HepG2 (cell line): ENCODE measurements around the gene PFN4. TPM values are rescaled to one million over a fixed set of nuclear protein-coding genes. Genes with fewer than 3 reads are reported as not detected.

Experiments
- AKAP8 ChIP-seq: sonication (generic); formaldehyde crosslinking; IDR thresholded peaks from 2 replicates; pipeline ENCODE4 v1.5.1; 2020; ENCODE audit warnings: mild to moderate bottlenecking, missing genetic modification reagents
- DPF2 ChIP-seq: sonication (generic); formaldehyde crosslinking; IDR thresholded peaks from 2 replicates; pipeline ENCODE4 v1.4.0; 2020; ENCODE audit warnings: mild to moderate bottlenecking, low read depth, missing genetic modification reagents, borderline replicate concordance
- FOXC1 ChIP-seq: sonication (generic); formaldehyde crosslinking; IDR thresholded peaks from 2 replicates; pipeline ENCODE4 v1.8.0; 2022; ENCODE audit warnings: mild to moderate bottlenecking, missing genetic modification reagents, borderline replicate concordance
- HMGXB4 ChIP-seq, 2 experiments: sonication (generic) in 1 of 2; formaldehyde crosslinking in 1 of 2; IDR thresholded peaks; 2 replicates each; pipeline versions ENCODE4 v1.4.0 to v1.6.1; 2018 to 2020; ENCODE audit warnings: missing genetic modification reagents in 2 of 2, borderline replicate concordance in 1 of 2, low read depth in 1 of 2, mild to moderate bottlenecking in 1 of 2, missing biosample characterization in 1 of 2
- HNF1A ChIP-seq, 2 experiments: sonication (generic) in 1 of 2; formaldehyde crosslinking in 1 of 2; IDR thresholded peaks; 2 replicates each; pipeline versions ENCODE4 v1.4.0 to v1.6.1; 2016 to 2020; ENCODE audit warnings: borderline replicate concordance in 1 of 2, low read depth in 1 of 2, mild to moderate bottlenecking in 1 of 2, missing genetic modification reagents in 1 of 2
- HOXD1 ChIP-seq: sonication (generic); formaldehyde crosslinking; IDR thresholded peaks from 2 replicates; pipeline ENCODE4 v1.5.0; 2020; ENCODE audit warnings: missing genetic modification reagents
- MTF2 ChIP-seq: sonication (generic); formaldehyde crosslinking; IDR thresholded peaks from 2 replicates; pipeline ENCODE4 v1.5.0; 2020; ENCODE audit warnings: missing genetic modification reagents, borderline replicate concordance
- SP2 ChIP-seq: sonication (generic); formaldehyde crosslinking; IDR thresholded peaks from 2 replicates; pipeline ENCODE4 v1.5.1; 2020; ENCODE audit warnings: mild to moderate bottlenecking, missing genetic modification reagents
- ZGPAT ChIP-seq: IDR thresholded peaks from 2 replicates; pipeline ENCODE4 v1.6.1; 2016; ENCODE audit warnings: mild to moderate bottlenecking
- ZHX1 ChIP-seq: sonication (generic); formaldehyde crosslinking; IDR thresholded peaks from 2 replicates; pipeline ENCODE4 v1.8.1; 2022; ENCODE audit warnings: low read depth, mild to moderate bottlenecking, missing genetic modification reagents
- ZNF253 ChIP-seq: sonication (generic); formaldehyde crosslinking; IDR thresholded peaks from 2 replicates; pipeline ENCODE4 v1.8.0; 2022; ENCODE audit warnings: mild to moderate bottlenecking, missing genetic modification reagents, borderline replicate concordance
- ZNF547 ChIP-seq: sonication (generic); formaldehyde crosslinking; IDR thresholded peaks from 2 replicates; pipeline ENCODE4 v1.5.1; 2020; ENCODE audit warnings: mild to moderate bottlenecking, missing genetic modification reagents
- ZNF570 ChIP-seq: sonication (generic); formaldehyde crosslinking; IDR thresholded peaks from 2 replicates; pipeline ENCODE4 v1.4.0; 2020; ENCODE audit warnings: mild to moderate bottlenecking, missing genetic modification reagents, borderline replicate concordance
- polyA plus RNA-seq, 8 experiments: library from polyadenylated mRNA; depleted of rRNA in 3 of 8; stranded (reverse) in 7 of 8; unstranded in 1 of 8; fragments of >200 nt; fragmentation: Illumina TruSeq in 4 of 8; extraction: Trizol in 4 of 8; gene quantifications; 2 replicates each; pipeline versions ENCODE4 v1.2.1 to v1.2.3, GENCODE V29; 2011 to 2016; ENCODE audit warnings: low read depth in 4 of 8, missing spikeins in 1 of 8, mixed read lengths in 1 of 8; ENCODE audit not compliant: insufficient read depth in 1 of 8
- total RNA-seq, 5 experiments: library from RNA; depleted of rRNA; stranded (reverse); fragments of >200 nt; fragmentation: Illumina TruSeq; extraction: Trizol; gene quantifications; 2 replicates each; pipeline ENCODE4 v1.2.3, GENCODE V29; 2016; ENCODE audit warnings: low read depth in 1 of 5
- TF ChIP-seq, protein P1 (sequence below): sonication (generic); formaldehyde crosslinking; IDR thresholded peaks from 2 replicates; pipeline ENCODE4 v1.5.1; 2020; ENCODE audit warnings: missing genetic modification reagents, mild to moderate bottlenecking, borderline replicate concordance

PFN4 gene
- total and polyA plus RNA-seq, 2 of the 13 experiments (the other 11 are each of a cell fraction or from before 2014, with no cell fraction given) = 0.12 to 0.20 TPM

DNA sequence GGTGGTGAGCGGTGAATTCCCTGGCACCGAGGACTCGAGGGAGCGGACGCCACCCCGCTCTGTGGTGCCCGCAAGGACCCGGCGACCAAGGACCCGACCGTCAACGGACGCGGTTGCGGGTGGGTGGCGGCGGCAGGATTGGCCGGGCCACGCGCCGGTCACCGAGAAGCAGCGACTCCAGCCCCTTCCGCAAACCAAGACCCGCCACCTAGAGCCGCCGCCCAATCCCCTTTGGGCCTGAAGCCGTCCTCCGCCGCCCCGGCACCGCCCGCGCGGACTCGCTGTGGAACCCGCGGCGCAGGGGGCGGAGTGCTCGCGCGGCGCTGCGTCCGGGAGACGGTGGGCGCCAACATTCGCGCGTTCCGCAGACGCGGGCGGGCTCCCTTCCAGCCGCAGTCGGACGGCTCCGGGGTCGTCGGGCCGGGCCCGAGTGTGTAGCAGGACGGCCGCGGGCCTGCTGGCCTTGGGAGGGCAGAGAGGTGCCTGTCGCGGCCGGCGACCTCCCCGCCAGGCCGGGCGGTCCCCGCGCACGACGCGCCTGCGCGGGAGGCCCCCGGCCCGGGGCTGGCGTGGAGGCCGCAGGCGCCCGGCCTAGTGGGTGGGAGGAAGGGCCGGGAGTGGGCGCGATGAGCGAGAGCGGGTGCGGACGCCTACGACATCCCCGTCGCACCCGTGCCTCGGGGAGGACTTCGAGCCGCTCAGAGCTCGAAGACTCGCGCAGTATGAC is at the start of gene PFN4, which contains the start of gene FAM228B (continued):
- TF ChIP-seq ZHX1 (CRISPR knock-in tag) = peak; percentile 73
- TF ChIP-seq, protein P1, sequence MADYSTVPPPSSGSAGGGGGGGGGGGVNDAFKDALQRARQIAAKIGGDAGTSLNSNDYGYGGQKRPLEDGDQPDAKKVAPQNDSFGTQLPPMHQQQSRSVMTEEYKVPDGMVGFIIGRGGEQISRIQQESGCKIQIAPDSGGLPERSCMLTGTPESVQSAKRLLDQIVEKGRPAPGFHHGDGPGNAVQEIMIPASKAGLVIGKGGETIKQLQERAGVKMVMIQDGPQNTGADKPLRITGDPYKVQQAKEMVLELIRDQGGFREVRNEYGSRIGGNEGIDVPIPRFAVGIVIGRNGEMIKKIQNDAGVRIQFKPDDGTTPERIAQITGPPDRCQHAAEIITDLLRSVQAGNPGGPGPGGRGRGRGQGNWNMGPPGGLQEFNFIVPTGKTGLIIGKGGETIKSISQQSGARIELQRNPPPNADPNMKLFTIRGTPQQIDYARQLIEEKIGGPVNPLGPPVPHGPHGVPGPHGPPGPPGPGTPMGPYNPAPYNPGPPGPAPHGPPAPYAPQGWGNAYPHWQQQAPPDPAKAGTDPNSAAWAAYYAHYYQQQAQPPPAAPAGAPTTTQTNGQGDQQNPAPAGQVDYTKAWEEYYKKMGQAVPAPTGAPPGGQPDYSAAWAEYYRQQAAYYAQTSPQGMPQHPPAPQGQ (CRISPR knock-in tag) = no peak
- peak; percentile 59; the same call in 1 of the 2 replicates for TF ChIP-seq FOXC1 (CRISPR knock-in tag)
- TF ChIP-seq ZNF547 (CRISPR knock-in tag) = peak; percentile 89
- TF ChIP-seq AKAP8 (CRISPR knock-in tag) = peak; percentile 52
- TF ChIP-seq HMGXB4 (CRISPR knock-in tag; IDR thresholded peaks at IDR 0.05; ENCODE audit: borderline replicate concordance in 1 of 2, low read depth in 1 of 2) = peak; percentile 73 to 97
- peak; percentile 81; the same call in 1 of the 2 replicates for TF ChIP-seq ZNF570 (CRISPR knock-in tag)
- TF ChIP-seq MTF2 (CRISPR knock-in tag) = peak; percentile 90; the same call in 1 of the 2 replicates
- TF ChIP-seq HNF1A (IDR thresholded peaks at IDR 0.05; ENCODE audit: low read depth) = no peak
- peak; percentile 74; the same call in 1 of the 2 replicates for TF ChIP-seq HNF1A (CRISPR knock-in tag; IDR thresholded peaks at IDR 0.05; ENCODE audit: borderline replicate concordance)
- peak; percentile 52; the same call in 1 of the 2 replicates for TF ChIP-seq ZGPAT (CRISPR knock-in tag)
- peak; percentile 79; the same call in 1 of the 2 replicates for TF ChIP-seq HOXD1 (CRISPR knock-in tag)
- no peak for TF ChIP-seq DPF2 (CRISPR knock-in tag)
- TF ChIP-seq ZNF253 (CRISPR knock-in tag) = peak; percentile 77
- TF ChIP-seq SP2 = peak; percentile 89
